ENCODE data around the gene ZNF654.
"Not testable (repeated sequence)": the region's sequence is repeated elsewhere in the genome, so short reads cannot be mapped to it uniquely, and the experiment has no call there.

The ZNF654 gene

GRCh38 chr3:88058581-88059379 is at the start of gene ZNF654, which contains the start of gene CGGBP1:
ZNF654 (plus strand) TSS chr3:88059255; CDS start chr3:88059320, 65 bp downstream.
CGGBP1 (minus strand) TSS chr3:88059005; CDS start chr3:88055976, 3,029 bp downstream.
- DNase-seq (ENCODE audit: low read depth) = peak; percentile 99

GRCh38 chr3:88010810-88011209 is 48.2 kb upstream of the ZNF654 start:
- DNase-seq (ENCODE audit: low read depth) = no peak

- DNase-seq (ENCODE audit: low read depth) = no peak
These were observed 45.5 kb upstream of the ZNF654 start for GRCh38 chr3:88013592-88013991.

GRCh38 chr3:88015656-88016055 is 43.4 kb upstream of the ZNF654 start:
- DNase-seq (ENCODE audit: low read depth) = not testable (repeated sequence)

GRCh38 chr3:88019024-88019423 is 40.0 kb upstream of the ZNF654 start:
- no peak for DNase-seq (ENCODE audit: low read depth)

- no peak for DNase-seq (ENCODE audit: low read depth)
These were observed 34.0 kb upstream of the ZNF654 start for GRCh38 chr3:88025001-88025552.

GRCh38 chr3:88028876-88029275 is 30.2 kb upstream of the ZNF654 start:
- DNase-seq (ENCODE audit: low read depth) = no peak

- DNase-seq (ENCODE audit: low read depth) = no peak
These were observed 28.8 kb upstream of the ZNF654 start for GRCh38 chr3:88030210-88030609.

GRCh38 chr3:88031642-88032077 is 27.4 kb upstream of the ZNF654 start:
- DNase-seq (ENCODE audit: low read depth) = no peak

GRCh38 chr3:88032245-88032644 is 26.8 kb upstream of the ZNF654 start:
- no peak for DNase-seq (ENCODE audit: low read depth)

- no peak for DNase-seq (ENCODE audit: low read depth)
These were observed 26.0 kb upstream of the ZNF654 start for GRCh38 chr3:88033079-88033478.

GRCh38 chr3:88033808-88034207 is 25.2 kb upstream of the ZNF654 start:
- no peak for DNase-seq (ENCODE audit: low read depth)

- DNase-seq (ENCODE audit: low read depth) = no peak
These were observed 24.4 kb upstream of the ZNF654 start for GRCh38 chr3:88034491-88035275.

- DNase-seq (ENCODE audit: low read depth) = no peak
These were observed 22.8 kb upstream of the ZNF654 start for GRCh38 chr3:88036221-88036620.

- peak; percentile 98 for DNase-seq (ENCODE audit: low read depth)
These were observed 20.5 kb upstream of the ZNF654 start for GRCh38 chr3:88038566-88038965.

GRCh38 chr3:88040529-88040928 is 18.5 kb upstream of the ZNF654 start:
- no peak for DNase-seq (ENCODE audit: low read depth)

- DNase-seq (ENCODE audit: low read depth) = no peak
These were observed 18.1 kb upstream of the ZNF654 start for GRCh38 chr3:88041005-88041404.

GRCh38 chr3:88044411-88044810 is 14.6 kb upstream of the ZNF654 start:
- no peak for DNase-seq (ENCODE audit: low read depth)

GRCh38 chr3:88046766-88047165 is 12.3 kb upstream of the ZNF654 start:
- DNase-seq (ENCODE audit: low read depth) = no peak

- DNase-seq (ENCODE audit: low read depth) = no peak
These were observed 1.3 kb upstream of the ZNF654 start for GRCh38 chr3:88057630-88058305.

GRCh38 chr3:88058306-88058580 is 812 bp upstream of the ZNF654 start:
- no peak for DNase-seq (ENCODE audit: low read depth)

- peak; percentile 3 for DNase-seq (ENCODE audit: low read depth)
These were observed 520 bp downstream of the ZNF654 start for GRCh38 chr3:88059380-88060170.
